HepG2 (cell line): Measurements from ENCODE around the gene MXD3. TPM values are rescaled to one million over a fixed set of nuclear protein-coding genes. Genes with fewer than 3 reads are reported as not detected.

Experiments
- BCL3 ChIP-seq: sonication (generic); formaldehyde crosslinking; IDR thresholded peaks from 2 replicates; pipeline ENCODE4 v1.5.1; 2020; ENCODE audit warnings: mild to moderate bottlenecking, missing genetic modification reagents, moderate library complexity
- CEBPB ChIP-seq: IDR thresholded peaks from 2 replicates; pipeline ENCODE4 v1.6.1; 2011; ENCODE audit warnings: low read depth, low read length, improper control_type of control experiment, borderline replicate concordance
- PBX2 ChIP-seq: IDR thresholded peaks from 2 replicates; pipeline ENCODE4 v1.6.1; 2016; ENCODE audit warnings: control low read depth
- PLRG1 ChIP-seq: fragments of 450-650 bp; conservative IDR thresholded peaks from 2 replicates; pipeline ENCODE4 v1.6.1; 2016
- SNAPC4 ChIP-seq: sonication (generic); formaldehyde crosslinking; IDR thresholded peaks from 2 replicates; pipeline ENCODE4 v1.4.0; 2020; ENCODE audit warnings: mild to moderate bottlenecking, missing genetic modification reagents
- SRF ChIP-seq: IDR thresholded peaks from 2 replicates; pipeline ENCODE4 v1.6.1; 2011; ENCODE audit warnings: mild to moderate bottlenecking, low read depth, low read length, moderate library complexity
- WIZ ChIP-seq: sonication (generic); formaldehyde crosslinking; IDR thresholded peaks from 2 replicates; pipeline ENCODE4 v1.5.1; 2020; ENCODE audit warnings: mild to moderate bottlenecking, missing genetic modification reagents
- ZNF337 ChIP-seq: sonication (generic); formaldehyde crosslinking; IDR thresholded peaks from 2 replicates; pipeline ENCODE4 v1.5.1; 2020; ENCODE audit warnings: missing genetic modification reagents, low read depth, mild to moderate bottlenecking, borderline replicate concordance
- ZNF740 ChIP-seq: sonication (generic); formaldehyde crosslinking; IDR thresholded peaks from 2 replicates; pipeline ENCODE4 v1.4.0; 2020; ENCODE audit warnings: missing genetic modification reagents
- polyA plus RNA-seq, 8 experiments: library from polyadenylated mRNA; depleted of rRNA in 3 of 8; stranded (reverse) in 7 of 8; unstranded in 1 of 8; fragments of >200 nt; fragmentation: Illumina TruSeq in 4 of 8; extraction: Trizol in 4 of 8; gene quantifications; 2 replicates each; pipeline versions ENCODE4 v1.2.1 to v1.2.3, GENCODE V29; 2011 to 2016; ENCODE audit warnings: low read depth in 4 of 8, missing spikeins in 1 of 8, mixed read lengths in 1 of 8; ENCODE audit not compliant: insufficient read depth in 1 of 8
- total RNA-seq, 5 experiments: library from RNA; depleted of rRNA; stranded (reverse); fragments of >200 nt; fragmentation: Illumina TruSeq; extraction: Trizol; gene quantifications; 2 replicates each; pipeline ENCODE4 v1.2.3, GENCODE V29; 2016; ENCODE audit warnings: low read depth in 1 of 5
- TF ChIP-seq, protein P1 (sequence below): sonication (generic); formaldehyde crosslinking; IDR thresholded peaks from 2 replicates; pipeline ENCODE4 v1.5.1; 2020; ENCODE audit warnings: mild to moderate bottlenecking, missing genetic modification reagents
- TF ChIP-seq, protein P2 (sequence below): sonication (generic); formaldehyde crosslinking; IDR thresholded peaks from 2 replicates; pipeline ENCODE4 v1.4.0; 2020; ENCODE audit warnings: mild to moderate bottlenecking, missing genetic modification reagents

MXD3 gene
- total and polyA plus RNA-seq, 2 of the 13 experiments (the other 11 are each of a cell fraction or from before 2014, with no cell fraction given), result 10.5 to 12.8 TPM

GRCh38 chr5:177303121-177303924 lies 8.4 kb downstream of the MXD3 start, which contains the start of the genes PRELID1 and RAB24 (continued):
- TF ChIP-seq, protein P1, sequence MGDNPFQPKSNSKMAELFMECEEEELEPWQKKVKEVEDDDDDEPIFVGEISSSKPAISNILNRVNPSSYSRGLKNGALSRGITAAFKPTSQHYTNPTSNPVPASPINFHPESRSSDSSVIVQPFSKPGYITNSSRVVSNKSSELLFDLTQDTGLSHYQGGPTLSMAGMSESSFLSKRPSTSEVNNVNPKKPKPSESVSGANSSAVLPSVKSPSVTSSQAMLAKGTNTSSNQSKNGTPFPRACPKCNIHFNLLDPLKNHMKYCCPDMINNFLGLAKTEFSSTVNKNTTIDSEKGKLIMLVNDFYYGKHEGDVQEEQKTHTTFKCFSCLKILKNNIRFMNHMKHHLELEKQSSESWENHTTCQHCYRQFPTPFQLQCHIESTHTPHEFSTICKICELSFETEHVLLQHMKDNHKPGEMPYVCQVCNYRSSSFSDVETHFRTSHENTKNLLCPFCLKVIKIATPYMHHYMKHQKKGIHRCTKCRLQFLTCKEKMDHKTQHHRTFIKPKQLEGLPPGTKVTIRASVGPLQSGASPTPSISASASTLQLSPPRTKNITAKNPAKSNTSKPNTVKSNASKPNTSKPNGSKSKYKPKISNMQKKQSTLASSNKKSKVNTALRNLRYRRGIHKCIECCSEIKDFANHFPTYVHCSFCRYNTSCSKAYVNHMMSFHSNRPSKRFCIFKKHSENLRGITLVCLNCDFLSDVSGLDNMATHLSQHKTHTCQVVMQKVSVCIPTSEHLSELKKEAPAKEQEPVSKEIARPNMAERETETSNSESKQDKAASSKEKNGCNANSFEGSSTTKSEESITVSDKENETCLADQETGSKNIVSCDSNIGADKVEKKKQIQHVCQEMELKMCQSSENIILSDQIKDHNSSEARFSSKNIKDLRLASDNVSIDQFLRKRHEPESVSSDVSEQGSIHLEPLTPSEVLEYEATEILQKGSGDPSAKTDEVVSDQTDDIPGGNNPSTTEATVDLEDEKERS, result peak; percentile 92
- TF ChIP-seq BCL3 (CRISPR knock-in tag), result peak; percentile 89; the same call in 1 of the 2 replicates
- no peak for TF ChIP-seq CEBPB
- TF ChIP-seq ZNF740 (CRISPR knock-in tag), result no peak
- TF ChIP-seq PLRG1, result no peak
- TF ChIP-seq ZNF337 (CRISPR knock-in tag), result no peak
- no peak for TF ChIP-seq WIZ (CRISPR knock-in tag)
- TF ChIP-seq PBX2 (CRISPR knock-in tag), result no peak
- TF ChIP-seq SNAPC4 (CRISPR knock-in tag), result no peak
- no peak for TF ChIP-seq SRF
- TF ChIP-seq, protein P2, sequence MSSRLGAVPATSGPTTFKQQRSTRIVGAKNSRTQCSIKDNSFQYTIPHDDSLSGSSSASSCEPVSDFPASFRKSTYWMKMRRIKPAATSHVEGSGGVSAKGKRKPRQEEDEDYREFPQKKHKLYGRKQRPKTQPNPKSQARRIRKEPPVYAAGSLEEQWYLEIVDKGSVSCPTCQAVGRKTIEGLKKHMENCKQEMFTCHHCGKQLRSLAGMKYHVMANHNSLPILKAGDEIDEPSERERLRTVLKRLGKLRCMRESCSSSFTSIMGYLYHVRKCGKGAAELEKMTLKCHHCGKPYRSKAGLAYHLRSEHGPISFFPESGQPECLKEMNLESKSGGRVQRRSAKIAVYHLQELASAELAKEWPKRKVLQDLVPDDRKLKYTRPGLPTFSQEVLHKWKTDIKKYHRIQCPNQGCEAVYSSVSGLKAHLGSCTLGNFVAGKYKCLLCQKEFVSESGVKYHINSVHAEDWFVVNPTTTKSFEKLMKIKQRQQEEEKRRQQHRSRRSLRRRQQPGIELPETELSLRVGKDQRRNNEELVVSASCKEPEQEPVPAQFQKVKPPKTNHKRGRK (CRISPR knock-in tag), result 0 out of 2 replicates have a peak, but pooled peaks have one; percentile 77
